HG03520 (cell line): ENCODE data around the gene SECTM1.
"Not testable (repeated sequence)": the region's sequence is repeated elsewhere in the genome, so short reads cannot be mapped to it uniquely, and the experiment has no call there.

Experiments used
- ATAC-seq: cut with Tn5 transposase; IDR thresholded peaks from one replicate; pipeline ENCODE4 v1.9.1; 2021; ENCODE audit warnings: mild to moderate bottlenecking, moderate library complexity; ENCODE audit not compliant: unreplicated experiment

SECTM1 gene

GRCh38 chr17:82370471-82371332, 37.1 kb upstream of the SECTM1 start:
- no peak for ATAC-seq

DNA sequence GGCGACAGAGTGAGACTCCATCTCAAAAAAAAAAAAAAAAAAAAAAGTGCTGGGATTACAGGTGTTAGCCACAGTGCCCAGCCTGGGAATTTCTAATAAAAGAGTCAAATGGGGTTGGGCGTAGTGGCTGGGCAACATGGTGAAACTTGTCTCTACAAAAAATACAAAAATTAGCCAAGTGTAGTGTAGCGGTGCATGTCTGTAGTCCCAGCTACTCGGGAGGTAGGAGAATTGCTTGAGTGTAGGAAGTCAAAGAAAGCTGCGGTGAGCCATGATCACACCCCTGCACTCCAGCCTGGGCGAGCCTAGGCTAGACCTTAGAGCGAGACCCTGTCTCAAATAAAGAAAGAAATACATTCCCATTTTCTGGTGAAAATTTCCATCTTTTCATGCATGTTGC, 35.6 kb upstream of the SECTM1 start:
- ATAC-seq, result no peak

DNA sequence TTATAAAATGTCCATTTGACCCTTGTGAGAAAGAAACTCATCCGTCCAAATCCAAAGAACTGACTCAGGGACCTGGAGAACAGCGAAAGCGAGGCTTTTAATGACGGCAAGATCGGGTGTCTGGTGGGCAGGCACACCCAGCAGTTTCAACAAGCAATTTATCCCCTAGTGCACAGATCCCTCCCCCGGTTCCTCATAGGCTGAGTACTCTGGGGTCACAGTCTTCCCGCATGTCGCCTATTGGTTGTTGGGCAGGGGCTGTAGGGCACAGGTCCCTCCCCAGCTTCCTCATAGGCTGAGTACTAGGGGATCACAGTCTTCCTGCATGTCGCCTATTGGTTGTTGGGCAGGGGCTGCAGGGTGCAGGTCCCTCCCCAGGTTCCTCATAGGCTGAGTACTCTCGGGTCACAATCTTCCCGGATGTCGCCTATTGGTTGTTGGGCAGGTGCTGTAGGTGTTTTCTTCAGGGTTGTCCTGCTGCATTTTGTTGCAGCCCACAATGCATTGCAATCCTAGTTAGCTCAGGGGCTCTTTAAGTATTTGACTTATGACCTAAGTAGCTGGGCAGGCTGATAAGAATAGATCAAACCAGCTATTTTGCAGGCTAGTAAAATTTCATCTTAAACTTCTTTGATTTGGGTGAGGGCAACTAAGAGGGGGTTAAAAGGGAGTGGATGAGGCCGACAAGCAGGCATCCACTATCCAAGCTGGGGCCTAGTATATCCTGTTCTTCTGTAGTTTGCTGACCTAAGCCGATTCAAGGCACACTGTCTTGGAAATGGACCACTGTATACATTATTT, 34.4 kb upstream of the SECTM1 start:
- ATAC-seq, result no peak

DNA sequence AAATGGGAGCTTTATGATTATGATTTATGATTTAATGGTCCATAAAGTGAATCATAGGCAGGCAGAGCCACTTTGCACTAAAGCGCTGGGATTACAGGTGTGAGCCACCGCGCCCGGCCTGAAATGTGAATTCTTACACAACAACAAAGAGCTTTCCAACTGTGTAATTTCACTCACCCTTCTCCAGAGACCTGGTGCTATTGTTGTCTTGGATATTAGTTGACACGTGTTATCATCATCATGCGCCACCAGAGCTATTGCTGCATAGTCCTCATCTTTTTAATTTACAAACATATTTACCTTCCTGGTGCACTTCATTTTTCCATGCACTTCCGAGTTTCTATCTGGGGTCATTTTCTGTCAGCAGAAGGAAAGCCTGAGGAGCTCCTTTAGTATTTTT, 33.2 kb upstream of the SECTM1 start:
- ATAC-seq, result no peak

- no peak for ATAC-seq
Measured at GRCh38 chr17:82365606-82366295, 32.2 kb upstream of the SECTM1 start.

DNA sequence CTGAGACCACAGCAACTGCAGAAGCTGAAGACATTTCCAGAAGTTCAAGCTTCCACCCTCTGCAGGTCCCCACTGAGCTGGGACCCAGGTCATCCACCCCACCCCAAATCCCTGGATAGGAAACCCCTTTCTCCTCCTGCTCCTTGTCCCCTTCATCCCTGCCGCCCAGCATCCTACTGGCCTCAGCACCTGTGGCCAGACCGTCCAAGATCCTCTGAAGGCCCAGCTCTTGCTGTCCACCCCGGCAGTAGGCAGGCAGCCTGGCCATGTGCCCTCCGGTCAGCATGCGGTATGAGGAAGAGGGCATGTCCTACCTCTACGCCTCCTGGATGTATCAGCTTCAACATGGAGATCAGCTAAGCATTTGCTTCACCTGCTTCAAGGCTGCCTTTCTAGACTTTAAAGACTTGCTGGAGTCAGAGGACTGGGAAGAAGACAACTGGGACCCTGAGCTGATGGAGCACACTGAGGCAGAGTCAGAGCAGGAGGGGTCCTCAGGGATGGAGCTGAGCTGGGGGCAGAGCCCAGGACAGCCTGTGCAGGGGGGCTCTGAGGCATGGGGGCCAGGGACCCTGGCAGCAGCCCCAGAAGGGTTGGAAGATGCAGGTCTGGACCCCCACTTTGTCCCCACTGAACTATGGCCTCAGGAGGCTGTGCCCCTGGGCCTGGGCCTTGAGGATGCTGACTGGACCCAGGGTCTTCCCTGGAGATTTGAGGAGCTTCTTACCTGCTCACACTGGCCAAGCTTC, 28.5 kb upstream of the SECTM1 start:
- no peak for ATAC-seq

- not testable (repeated sequence) for ATAC-seq
Measured at GRCh38 chr17:82359451-82360074, 26.0 kb upstream of the SECTM1 start.

DNA sequence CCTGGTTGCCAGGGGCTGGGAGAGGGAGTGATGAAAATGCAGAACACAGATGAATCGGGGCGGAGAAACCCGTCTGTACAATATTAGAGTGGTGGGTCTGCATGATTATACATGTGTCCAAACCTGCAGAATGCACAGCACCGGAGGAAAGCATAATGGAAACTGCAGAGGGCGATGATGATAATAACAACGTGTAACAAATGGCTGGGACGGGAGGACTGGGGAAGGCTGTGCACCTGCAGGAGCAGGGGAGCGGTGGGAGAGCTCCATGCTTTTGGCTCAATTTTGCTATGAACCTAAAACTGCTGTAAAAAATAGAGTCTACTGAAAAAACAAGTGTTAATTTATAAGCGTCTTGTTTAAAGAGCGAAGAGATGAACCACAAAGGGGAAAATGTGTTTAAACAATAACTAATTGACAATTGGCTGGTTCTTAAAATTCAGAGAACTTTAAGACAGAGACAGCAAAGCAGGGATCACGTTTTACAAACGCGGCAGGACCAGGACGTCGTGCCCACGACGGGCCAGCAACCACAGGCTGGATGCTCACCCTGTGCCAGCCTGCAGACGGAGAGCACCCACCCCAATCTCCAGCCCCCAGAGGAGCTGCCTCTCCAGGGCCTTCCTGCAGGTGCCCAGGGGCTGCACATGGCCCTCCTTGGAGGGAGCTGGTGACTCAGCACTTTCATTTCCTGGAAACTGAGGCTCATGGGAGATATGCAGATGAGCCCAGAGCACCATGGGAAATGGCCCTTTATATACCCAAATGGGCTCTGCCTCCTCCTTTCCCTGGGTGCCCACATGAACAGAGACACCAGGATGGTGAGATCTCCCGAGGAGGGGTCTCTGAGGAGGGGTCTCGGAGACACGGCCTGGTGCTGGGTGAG, 25.1 kb upstream of the SECTM1 start, which contains the start of gene TEX19:
Gene TEX19, plus strand, starts transcription at position 783 of the 886 bp plus-strand sequence. CDS start 2,904 bp downstream, outside the sequence.
- no peak for ATAC-seq

- ATAC-seq, result no peak
Measured at GRCh38 chr17:82357394-82357793, 23.8 kb upstream of the SECTM1 start.

GRCh38 chr17:82356845-82357355, 23.3 kb upstream of the SECTM1 start:
- no peak for ATAC-seq

DNA sequence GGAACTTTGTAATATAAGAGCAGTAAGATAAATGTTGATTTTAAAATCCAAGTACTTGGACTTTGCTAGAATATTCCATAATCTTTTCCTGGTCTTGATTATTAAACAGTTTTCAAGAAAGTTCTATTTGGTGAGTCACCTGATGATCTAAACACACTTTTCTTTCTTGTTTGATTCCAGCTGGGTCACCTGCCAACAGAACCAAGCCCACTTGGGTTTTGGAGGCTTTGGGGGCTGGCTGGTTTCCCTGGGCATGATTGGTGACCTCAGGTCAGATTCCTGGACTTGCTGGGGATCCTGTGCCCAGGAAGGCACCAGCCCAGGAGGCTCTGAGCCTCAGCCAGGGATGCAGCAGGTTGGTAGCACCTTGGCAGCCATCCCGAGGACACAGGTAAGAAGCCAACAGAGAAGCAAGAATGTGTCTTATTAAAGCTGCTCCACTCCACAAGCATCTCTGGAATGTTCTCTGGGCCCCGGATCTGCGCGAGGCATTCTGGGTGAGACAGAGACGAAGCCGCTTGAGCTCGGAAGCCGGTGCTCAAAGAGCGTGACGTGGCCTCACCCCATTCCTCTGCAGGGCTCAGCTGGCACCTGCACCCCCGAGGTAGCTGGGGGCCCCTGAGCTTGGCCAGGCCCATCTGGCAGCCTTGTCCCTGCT, 22.3 kb upstream of the SECTM1 start:
- no peak for ATAC-seq

- no peak for ATAC-seq
Measured at GRCh38 chr17:82354804-82355308, 21.3 kb upstream of the SECTM1 start.

GRCh38 chr17:82353484-82353883, 19.9 kb upstream of the SECTM1 start:
- no peak for ATAC-seq

DNA sequence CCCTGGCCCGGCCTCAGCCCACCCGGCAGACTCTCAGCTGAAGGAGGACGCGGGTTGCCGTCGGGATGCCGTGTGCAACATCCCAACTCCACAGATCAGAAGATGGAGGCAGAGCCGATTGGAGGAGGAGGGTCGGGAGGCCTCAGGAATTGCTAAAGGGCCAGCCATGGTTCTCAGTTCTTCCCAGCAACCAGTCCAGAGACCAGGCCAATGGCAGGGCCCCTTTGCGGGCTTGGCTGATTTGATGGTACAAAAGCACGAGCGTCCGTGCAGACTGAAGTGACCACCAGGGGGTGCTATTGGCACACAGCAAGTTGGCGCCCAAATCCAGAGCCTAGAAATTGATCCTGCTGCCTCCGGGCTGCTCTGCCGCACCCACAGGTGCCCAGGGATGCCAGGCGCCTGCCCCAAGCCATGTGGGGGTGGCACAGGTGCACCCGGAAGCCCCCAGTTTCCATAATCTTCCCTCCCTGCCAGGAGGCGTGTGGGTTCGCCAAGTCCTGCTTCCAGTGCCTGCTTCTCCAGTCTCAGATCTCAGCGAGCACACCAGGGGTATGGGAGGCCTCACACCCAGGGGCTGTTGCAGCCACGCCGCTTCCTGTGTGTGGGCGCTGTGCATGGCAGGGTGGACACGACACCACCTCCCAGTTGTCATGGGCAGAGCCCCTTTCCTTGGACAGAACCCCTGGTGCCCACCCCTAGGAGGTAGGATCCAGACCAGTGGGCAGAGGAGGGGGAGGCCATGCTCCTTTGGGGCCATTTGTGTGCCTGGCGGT, 18.3 kb upstream of the SECTM1 start:
- no peak for ATAC-seq

DNA sequence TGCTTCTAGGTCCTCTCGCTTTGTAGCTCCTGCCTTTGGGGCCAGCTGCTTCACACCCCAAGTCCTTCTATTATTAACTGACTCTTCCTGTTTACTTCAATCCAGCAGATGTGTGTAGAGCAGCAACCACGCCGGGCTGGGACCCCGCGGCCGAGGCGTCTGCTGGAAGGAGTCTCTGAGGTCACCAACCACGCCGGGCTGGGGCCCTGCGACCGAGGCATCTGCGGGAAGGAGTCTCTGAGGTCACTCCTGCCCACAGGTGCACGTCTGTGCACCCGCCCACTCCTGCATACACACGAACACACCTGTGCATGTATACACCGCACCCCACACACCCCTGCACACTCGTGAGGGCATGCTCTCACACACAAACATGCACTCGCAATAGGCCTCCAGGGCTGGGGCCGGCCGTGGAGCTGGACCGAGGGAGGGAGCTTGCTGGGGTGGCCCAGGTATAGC, 17.7 kb upstream of the SECTM1 start:
- ATAC-seq, result no peak

GRCh38 chr17:82350182-82351030, 16.8 kb upstream of the SECTM1 start:
- ATAC-seq, result no peak
